CD14-positive monocyte (primary cell): Measurements from ENCODE around the gene QSOX2. TPM values are rescaled to one million over a fixed set of nuclear protein-coding genes. Genes with fewer than 3 reads are reported as not detected.

Experiments
- DNase-seq, 3 donors: peaks; one replicate each; pipeline ENCODE4 v3.0.0-alpha.2; 2011 to 2022
- H2AFZ ChIP-seq: 2 replicates; pipeline ENCODE4 v1.6.0; 2012; ENCODE audit warnings: mild to moderate bottlenecking, low read depth, low read length, inconsistent platforms; ENCODE audit not compliant: insufficient read depth, poor library complexity, severe bottlenecking
- H3K27ac ChIP-seq, 2 donors: 1 replicate in 1 of 2; 2 replicates in 1 of 2; pipeline ENCODE4 v1.5.1; 2012 to 2013; ENCODE audit warnings: low read length in 2 of 2, control low read depth in 1 of 2, inconsistent platforms in 1 of 2, low read depth in 1 of 2, mild to moderate bottlenecking in 1 of 2
- H3K27me3 ChIP-seq, 2 donors: one replicate each; pipeline versions ENCODE4 v1.6.0 to v1.6.1; 2011 to 2013; ENCODE audit warnings: low read length in 2 of 2; ENCODE audit not compliant: control insufficient read depth in 2 of 2, insufficient read depth in 2 of 2
- H3K36me3 ChIP-seq, 2 donors: replicated peaks in 1 of 2; 1 replicate in 1 of 2; 2 replicates in 1 of 2; pipeline versions ENCODE4 v1.5.1 to v1.6.1; 2012 to 2013; ENCODE audit warnings: low read length in 2 of 2, control low read depth in 1 of 2, inconsistent platforms in 1 of 2, mild to moderate bottlenecking in 1 of 2; ENCODE audit not compliant: insufficient read depth in 2 of 2, control insufficient read depth in 1 of 2
- H3K4me1 ChIP-seq, 2 donors: 1 replicate in 1 of 2; 2 replicates in 1 of 2; pipeline versions ENCODE4 v1.5.1 to v1.6.1; 2012 to 2013; ENCODE audit warnings: low read length in 2 of 2, control low read depth in 1 of 2, inconsistent platforms in 1 of 2, mild to moderate bottlenecking in 1 of 2, moderate library complexity in 1 of 2; ENCODE audit not compliant: insufficient read depth in 2 of 2, control insufficient read depth in 1 of 2
- H3K4me2 ChIP-seq: replicated peaks from 2 replicates; pipeline ENCODE3; 2012; ENCODE audit warnings: low read length, moderate library complexity, mild to moderate bottlenecking; ENCODE audit not compliant: poor library complexity, severe bottlenecking; ENCODE audit errors: extremely low read depth
- H3K4me3 ChIP-seq, 3 experiments: fragments of 200-600 bp in 1 of 3; sonication (generic) in 1 of 3; replicated peaks in 1 of 3; 1 replicate in 2 of 3; 2 replicates in 1 of 3; pipeline ENCODE4 v1.5.1; 2011 to 2013; ENCODE audit warnings: low read length in 3 of 3, mild to moderate bottlenecking in 3 of 3, control low read depth in 2 of 3, low read depth in 2 of 3, inconsistent platforms in 1 of 3, moderate library complexity in 1 of 3
- H3K79me2 ChIP-seq: 2 replicates; pipeline ENCODE4 v1.6.0; 2012; ENCODE audit warnings: mild to moderate bottlenecking, control low read depth, inconsistent platforms, low read length, moderate library complexity; ENCODE audit not compliant: insufficient read depth
- H3K9ac ChIP-seq: 2 replicates; pipeline ENCODE4 v1.6.0; 2017; ENCODE audit warnings: low read length, mild to moderate bottlenecking; ENCODE audit not compliant: insufficient read depth, poor library complexity, severe bottlenecking
- H3K9me3 ChIP-seq, 2 donors: replicated peaks in 1 of 2; 1 replicate in 1 of 2; 2 replicates in 1 of 2; pipeline versions ENCODE4 v1.5.1 to v1.6.1; 2012 to 2013; ENCODE audit warnings: low read length in 2 of 2, control low read depth in 1 of 2; ENCODE audit not compliant: control insufficient read depth in 1 of 2, insufficient read depth in 1 of 2
- H4K20me1 ChIP-seq: 2 replicates; pipeline ENCODE4 v1.6.0; 2012; ENCODE audit warnings: mild to moderate bottlenecking, low read length, control low read depth, moderate library complexity; ENCODE audit not compliant: insufficient read depth
- H3K27ac Mint-ChIP-seq, 7 donors: one replicate each; pipeline ENCODE4 v1.8.0; 2020; ENCODE audit warnings: mild to moderate bottlenecking in 7 of 7, mixed read lengths in 7 of 7, moderate library complexity in 6 of 7, inconsistent platforms in 2 of 7
- H3K27me3 Mint-ChIP-seq, 3 donors: one replicate each; pipeline ENCODE4 v1.8.0; 2021 to 2022; ENCODE audit warnings: low read depth in 3 of 3, mild to moderate bottlenecking in 3 of 3, mixed read lengths in 3 of 3, moderate library complexity in 3 of 3, inconsistent platforms in 1 of 3
- H3K36me3 Mint-ChIP-seq, 2 donors: one replicate each; pipeline ENCODE4 v1.8.0; 2020; ENCODE audit warnings: mixed read lengths in 2 of 2, inconsistent platforms in 1 of 2, mild to moderate bottlenecking in 1 of 2
- H3K4me1 Mint-ChIP-seq: one replicate; pipeline ENCODE4 v1.8.0; 2020; ENCODE audit warnings: mild to moderate bottlenecking, mixed read lengths
- H3K4me3 Mint-ChIP-seq, 2 donors: one replicate each; pipeline ENCODE4 v1.8.0; 2020; ENCODE audit warnings: mild to moderate bottlenecking in 2 of 2, mixed read lengths in 2 of 2, moderate library complexity in 1 of 2
- H3K9me3 Mint-ChIP-seq, 7 donors: one replicate each; pipeline ENCODE4 v1.8.0; 2020 to 2022; ENCODE audit warnings: mixed read lengths in 7 of 7, mild to moderate bottlenecking in 6 of 7, moderate library complexity in 6 of 7, inconsistent platforms in 2 of 7
- CTCF ChIP-seq: fragments of 200-600 bp; IDR thresholded peaks from one replicate; pipeline ENCODE4 v1.8.0; 2022; ENCODE audit warnings: antibody characterized with exemption, mild to moderate bottlenecking
- WGBS: methylation state at CpG from one replicate; pipeline ENCODE4 v1.1.5; 2013; ENCODE audit warnings: missing lambda C conversion rate; ENCODE audit not compliant: insufficient coverage; 5-methylcytosine and 5-hydroxymethylcytosine counted together
- intact Hi-C, 2 donors: fragments of 100-400 bp; cut with micrococcal nuclease; formaldehyde crosslinking; loops; one replicate each; pipeline versions ENCODE4 v1.15.0 to v1.15.1; 2023
- polyA plus RNA-seq, 3 donors: library from polyadenylated mRNA; depleted of rRNA in 1 of 3; unstranded in 2 of 3; stranded (reverse) in 1 of 3; fragments of 300-500 nt in 2 of 3; fragments of >200 nt in 1 of 3; fragmentation: Illumina TruSeq in 2 of 3; gene quantifications; 1 replicate in 2 of 3; 2 replicates in 1 of 3; pipeline ENCODE4 v1.2.3, GENCODE V29; 2012 to 2021

Gene QSOX2
- polyA plus RNA-seq, 3 donors: 0.03 to 8.4 (median 0.17) TPM

- no peak overlapping the region for H3K4me2 ChIP-seq
- Mint-ChIP-seq H3K9me3 (peaks cover 0 to 2% (median 0%) of the 10 kb centered on the region in 7 donors), H3K27ac (no peak overlapping the region), H3K27me3 (peaks cover 2 to 14% (median 4%) of the 10 kb centered on the region in 3 donors), H3K4me3 (no peak overlapping the region), H3K4me1 (no peaks in the 10 kb centered on the region), H3K36me3 (no peaks in the 10 kb centered on the region)
- no peaks in the 10 kb centered on the region for H3K27me3 ChIP-seq
- no peak overlapping the region for H3K27ac ChIP-seq
- no peaks in the 10 kb centered on the region for H3K4me1 ChIP-seq
- intact Hi-C loops: no loop called here
- no peaks in the 10 kb centered on the region for H3K9me3 ChIP-seq
- no peak overlapping the region for H2AFZ ChIP-seq
- no peaks in the 10 kb centered on the region for H4K20me1 ChIP-seq
- H3K79me2 ChIP-seq: no peaks in the 10 kb centered on the region
- H3K9ac ChIP-seq: no peak overlapping the region
- no peaks in the 10 kb centered on the region for H3K36me3 ChIP-seq
- 87% methylated on average over 18 of the region's 21 CpGs for WGBS
- H3K4me3 ChIP-seq: no peak overlapping the region
- DNase-seq: no peak
- no peak for TF ChIP-seq CTCF
These were observed 67.4 kb downstream of the QSOX2 start for GRCh38 chr9:136178061-136178772.

GRCh38 chr9:136177224-136177623 is 68.4 kb downstream of the QSOX2 start:
- no peaks in the 10 kb centered on the region for H3K27me3 ChIP-seq
- H3K4me1 ChIP-seq: no peaks in the 10 kb centered on the region
- no peak overlapping the region for H3K27ac ChIP-seq
- WGBS: 94% methylated on average over 14 of the region's 14 CpGs
- H2AFZ ChIP-seq: no peak overlapping the region
- Mint-ChIP-seq H3K4me1 (no peaks in the 10 kb centered on the region), H3K36me3 (no peaks in the 10 kb centered on the region), H3K4me3 (no peak overlapping the region), H3K27ac (no peak overlapping the region), H3K9me3 (peaks cover 0 to 2% (median 0%) of the 10 kb centered on the region in 7 donors), H3K27me3 (peaks cover 2 to 10% (median 6%) of the 10 kb centered on the region in 3 donors)
- no peaks in the 10 kb centered on the region for H3K36me3 ChIP-seq
- no peak overlapping the region for H3K4me3 ChIP-seq
- no peak for DNase-seq
- no peak overlapping the region for H3K4me2 ChIP-seq
- H3K9me3 ChIP-seq: no peaks in the 10 kb centered on the region
- H3K79me2 ChIP-seq: no peaks in the 10 kb centered on the region
- no peak for TF ChIP-seq CTCF
- intact Hi-C loops: no loop called here
- no peaks in the 10 kb centered on the region for H4K20me1 ChIP-seq
- H3K9ac ChIP-seq: no peak overlapping the region
